Measurements from ENCODE around the gene SLAMF6.
A peak's percentile ranks its signal among the peaks of the same experiment; 100 is the strongest.
"Not testable (repeated sequence)": the region's sequence is repeated elsewhere in the genome, so short reads cannot be mapped to it uniquely, and the experiment has no call there.

The SLAMF6 gene

GRCh38 chr1:160522622-160523345 is at the start of gene SLAMF6:
TSS of gene SLAMF6 (minus strand) at chr1:160523255. CDS start at chr1:160523192, 63 bp downstream.
- peak in 2 of 3 experiments; percentile 18 to 51 for DNase-seq (ENCODE audit: low read depth in 3 of 3)

GRCh38 chr1:160570840-160571239 is 47.8 kb upstream of the SLAMF6 start:
- no peak for DNase-seq (ENCODE audit: low read depth in 3 of 3)

- DNase-seq (ENCODE audit: low read depth in 3 of 3), result no peak
Observed at GRCh38 chr1:160569806-160570205, 46.8 kb upstream of the SLAMF6 start.

- DNase-seq (ENCODE audit: low read depth in 3 of 3), result peak; percentile 37 to 64 (median 55)
Observed at GRCh38 chr1:160567858-160568682, 45.0 kb upstream of the SLAMF6 start.

GRCh38 chr1:160567341-160567740 is 44.3 kb upstream of the SLAMF6 start:
- no peak for DNase-seq (ENCODE audit: low read depth in 3 of 3)

GRCh38 chr1:160565564-160565963 is 42.5 kb upstream of the SLAMF6 start:
- no peak for DNase-seq (ENCODE audit: low read depth in 3 of 3)

- DNase-seq (ENCODE audit: low read depth in 3 of 3), result not testable (repeated sequence)
Observed at GRCh38 chr1:160563230-160563629, 40.2 kb upstream of the SLAMF6 start.

- DNase-seq (ENCODE audit: low read depth in 3 of 3), result not testable (repeated sequence)
Observed at GRCh38 chr1:160562745-160563144, 39.7 kb upstream of the SLAMF6 start.

GRCh38 chr1:160560806-160561205 is 37.8 kb upstream of the SLAMF6 start:
- DNase-seq (ENCODE audit: low read depth in 3 of 3), result no peak

GRCh38 chr1:160560045-160560705 is 37.1 kb upstream of the SLAMF6 start:
- no peak for DNase-seq (ENCODE audit: low read depth in 3 of 3)

- not testable (repeated sequence) for DNase-seq (ENCODE audit: low read depth in 3 of 3)
Observed at GRCh38 chr1:160559437-160559836, 36.4 kb upstream of the SLAMF6 start.

- DNase-seq (ENCODE audit: low read depth in 3 of 3), result no peak
Observed at GRCh38 chr1:160558660-160559380, 35.8 kb upstream of the SLAMF6 start.

- DNase-seq (ENCODE audit: low read depth in 3 of 3), result no peak
Observed at GRCh38 chr1:160553778-160554177, 30.7 kb upstream of the SLAMF6 start.

GRCh38 chr1:160552425-160552824 is 29.4 kb upstream of the SLAMF6 start:
- no peak for DNase-seq (ENCODE audit: low read depth in 3 of 3)

- peak in 2 of 3 experiments; percentile 13 to 63 for DNase-seq (ENCODE audit: low read depth in 3 of 3)
Observed at GRCh38 chr1:160550572-160551034, 27.5 kb upstream of the SLAMF6 start.

GRCh38 chr1:160549665-160550006 is 26.6 kb upstream of the SLAMF6 start:
- no peak for DNase-seq (ENCODE audit: low read depth in 3 of 3)

- no peak for DNase-seq (ENCODE audit: low read depth in 3 of 3)
Observed at GRCh38 chr1:160548960-160549664, 26.1 kb upstream of the SLAMF6 start.

GRCh38 chr1:160548183-160548582 is 25.1 kb upstream of the SLAMF6 start:
- DNase-seq (ENCODE audit: low read depth in 3 of 3), result no peak

GRCh38 chr1:160547422-160547821 is 24.4 kb upstream of the SLAMF6 start:
- DNase-seq (ENCODE audit: low read depth in 3 of 3), result no peak

GRCh38 chr1:160546942-160547341 is 23.9 kb upstream of the SLAMF6 start:
- no peak for DNase-seq (ENCODE audit: low read depth in 3 of 3)

- DNase-seq (ENCODE audit: low read depth in 3 of 3), result peak in 1 of 3 experiments; percentile 24
Observed at GRCh38 chr1:160544647-160545046, 21.6 kb upstream of the SLAMF6 start.

All from stimulated activated CD4-positive, alpha-beta T cell treated with anti-CD3 and anti-CD28 coated beads, TNF-alpha, amount 100 ng/mL, for 24 hours (primary cell).